ENCODE results near the gene SMIM44. TPM values are rescaled to one million over a fixed set of nuclear protein-coding genes. Genes with fewer than 3 reads are reported as not detected.

SMIM44 gene
- total RNA-seq, 1 experiment from 2014 or later = not detected

- no peak for DNase-seq (ENCODE audit: low spot score)
Observed at GRCh38 chr19:3477506-3477905, 5.7 kb downstream of the SMIM44 start.

DNA sequence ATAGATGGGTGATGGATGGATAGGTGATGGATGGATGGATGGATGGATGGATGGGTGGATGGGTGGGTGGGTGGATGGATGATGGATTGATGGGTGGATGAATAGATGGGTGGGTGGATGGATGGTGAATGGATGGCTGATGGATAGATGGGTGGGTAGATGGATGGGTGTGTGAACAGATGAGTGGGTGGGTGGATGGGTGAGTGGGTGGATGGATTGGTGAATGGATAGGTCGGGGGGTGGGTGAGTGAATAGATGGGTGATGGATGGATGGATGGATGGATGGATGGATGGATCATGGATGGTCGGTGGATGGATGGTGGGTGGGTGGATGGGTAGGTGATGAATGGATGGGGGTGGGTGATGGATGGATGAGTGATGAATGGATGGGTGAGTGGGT lies 6.4 kb downstream of the SMIM44 start:
- no peak for DNase-seq (ENCODE audit: low spot score)

GRCh38 chr19:3475449-3475848 lies 7.8 kb downstream of the SMIM44 start:
- DNase-seq (ENCODE audit: low spot score) = no peak

GRCh38 chr19:3474614-3475013 lies 8.6 kb downstream of the SMIM44 start:
- no peak for DNase-seq (ENCODE audit: low spot score)

DNA sequence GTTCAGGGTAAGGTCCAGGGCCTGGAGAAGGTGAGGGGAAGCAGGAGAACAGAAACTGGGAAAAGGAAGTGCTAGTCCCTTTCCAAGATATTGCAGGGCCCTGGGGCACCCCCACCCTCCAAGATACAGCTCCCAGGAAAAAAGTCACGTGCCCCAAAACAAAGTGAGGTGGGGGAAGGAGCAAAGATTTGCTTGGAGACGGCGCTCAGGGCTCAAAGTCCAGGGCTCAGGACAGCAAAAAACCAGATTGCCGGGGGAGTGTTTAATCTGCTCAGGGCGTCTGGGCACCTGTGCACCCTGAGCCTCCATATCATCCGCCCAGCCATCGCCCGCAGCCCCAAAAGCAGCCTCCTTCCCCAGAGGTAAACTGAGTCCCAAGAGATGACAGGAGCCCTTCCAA lies 9.2 kb downstream of the SMIM44 start:
- no peak for DNase-seq (ENCODE audit: low spot score)

DNA sequence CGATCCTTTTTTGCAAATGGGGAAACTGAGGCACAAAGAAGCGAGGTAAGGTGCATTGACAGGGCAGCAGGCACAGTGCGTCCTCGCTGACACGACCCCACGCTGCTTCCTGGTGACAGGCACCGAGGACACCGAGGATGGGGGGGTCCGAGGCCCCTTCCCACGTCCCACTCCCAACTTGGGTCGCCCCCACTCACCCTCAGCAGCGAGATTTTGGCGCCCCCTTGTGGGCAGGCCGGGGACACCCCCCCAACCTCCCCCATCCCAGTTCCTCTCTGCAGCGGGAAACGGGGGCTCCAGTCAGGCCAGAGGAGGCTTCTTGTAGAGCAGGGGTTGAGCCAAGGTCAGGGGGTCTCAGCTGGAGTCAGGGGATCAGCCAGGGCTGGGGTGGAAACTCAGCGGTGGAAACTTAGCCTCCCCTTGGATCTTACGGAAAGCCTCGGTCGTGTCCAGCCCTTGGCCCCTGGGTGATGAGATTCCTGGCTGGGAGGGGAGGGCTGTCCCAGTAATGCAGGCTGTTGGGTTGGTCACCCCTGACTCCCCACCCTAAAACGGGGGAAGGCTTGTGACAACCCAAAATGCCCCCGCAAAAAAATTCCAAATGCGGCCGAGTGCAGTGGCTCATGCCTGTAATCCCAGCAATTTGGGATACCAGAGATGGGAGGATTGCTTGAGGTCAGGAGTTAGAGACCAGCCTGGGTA lies 11.1 kb downstream of the SMIM44 start:
- no peak for DNase-seq (ENCODE audit: low spot score)

- DNase-seq (ENCODE audit: low spot score) = no peak
Observed at GRCh38 chr19:3470500-3471128, 12.6 kb downstream of the SMIM44 start.

DNA sequence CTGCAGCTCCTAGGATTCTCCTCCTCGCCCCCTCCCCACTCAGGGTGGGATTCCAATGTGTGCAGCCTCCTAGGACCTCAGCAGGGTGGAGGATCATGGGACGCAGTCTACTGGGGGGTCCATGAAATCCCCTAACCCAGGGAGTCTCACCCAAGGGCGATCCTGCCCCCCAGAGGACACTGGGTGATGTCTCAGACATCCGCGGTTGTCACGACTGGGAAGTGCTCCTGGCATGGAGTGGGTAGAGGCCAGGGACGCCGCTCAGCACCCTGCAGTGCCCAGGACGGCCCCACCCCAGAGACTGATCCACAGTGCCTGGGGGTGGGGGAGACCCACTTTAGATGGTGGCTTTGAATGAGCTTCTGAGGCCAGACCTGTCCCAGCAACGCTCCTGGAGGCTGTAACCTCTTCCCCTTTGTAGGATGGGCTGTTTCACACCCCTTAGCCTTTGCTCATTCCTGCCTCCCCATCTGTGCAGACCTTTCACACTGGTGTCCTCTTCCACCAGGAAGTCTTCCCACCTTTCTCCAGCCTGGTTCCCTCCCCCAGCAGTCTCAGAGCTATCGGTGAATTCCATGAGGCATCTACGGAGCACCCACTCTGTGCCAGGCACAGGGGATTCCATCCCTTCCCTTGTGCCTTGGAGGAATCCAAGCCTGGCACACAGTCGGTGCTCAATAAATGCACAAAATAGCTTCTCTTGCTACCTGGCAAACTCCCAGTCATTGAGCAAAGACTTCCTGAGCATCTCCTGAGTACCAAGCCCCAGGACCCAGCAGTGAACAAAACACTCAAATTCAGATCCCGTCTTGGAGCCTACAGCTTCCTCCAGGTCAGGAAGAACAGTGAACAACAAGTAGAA lies 13.4 kb downstream of the SMIM44 start:
- DNase-seq (ENCODE audit: low spot score) = no peak

DNA sequence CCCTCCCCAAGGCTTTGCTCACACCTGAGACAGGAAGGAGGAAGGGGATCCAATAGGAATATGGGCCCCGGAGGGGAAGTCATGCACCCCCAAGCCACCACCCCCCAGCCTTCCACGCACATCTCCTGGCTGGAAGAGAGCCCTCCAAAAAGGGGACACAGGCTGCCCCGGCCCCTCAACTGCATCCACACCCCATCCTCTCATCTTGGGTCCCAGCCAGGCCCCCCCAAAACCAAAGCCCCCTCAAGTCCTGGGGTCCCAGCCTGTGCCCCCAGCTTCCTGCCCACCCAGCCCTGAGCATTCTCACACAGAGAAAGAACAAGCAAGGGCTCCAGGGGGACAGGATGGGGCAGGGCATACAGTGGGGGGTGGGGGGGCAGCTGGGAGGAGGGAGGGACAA lies 15.0 kb downstream of the SMIM44 start:
- DNase-seq (ENCODE audit: low spot score) = no peak

DNA sequence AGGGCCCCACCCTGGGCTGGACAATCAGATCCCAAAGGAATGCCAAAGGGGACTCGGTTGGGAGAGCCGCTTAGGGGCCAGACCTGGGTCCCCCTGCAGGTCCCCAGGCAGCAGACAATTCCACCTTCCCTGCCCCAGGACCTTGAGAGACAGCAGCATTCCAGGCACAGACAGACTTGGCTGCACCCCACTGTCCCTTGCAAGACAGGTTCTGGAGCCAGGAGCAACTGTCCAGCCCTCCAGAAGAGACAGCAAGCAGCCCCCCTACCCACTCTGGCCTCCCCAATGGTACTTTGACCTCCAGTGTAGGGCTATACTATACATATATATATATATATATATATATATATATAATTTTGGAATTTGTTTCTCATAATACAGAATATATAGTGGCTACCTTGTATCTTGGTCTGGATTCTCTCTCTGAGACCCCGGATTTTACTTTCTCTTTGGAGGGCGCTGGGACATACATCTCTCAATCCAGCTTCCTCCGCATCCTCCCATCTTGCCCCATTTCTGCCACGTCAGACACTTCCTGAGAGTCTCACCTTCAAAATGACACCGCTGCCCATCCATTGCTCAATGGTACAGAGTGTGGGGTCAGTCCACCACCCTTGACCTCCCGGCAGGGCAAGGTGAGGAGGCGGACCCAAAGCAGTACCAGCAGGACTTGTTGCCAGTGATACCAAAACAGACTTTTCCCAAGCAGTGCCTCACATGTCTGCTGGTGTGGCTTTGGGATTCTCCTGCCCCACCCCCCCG lies 15.6 kb downstream of the SMIM44 start:
- DNase-seq (ENCODE audit: low spot score) = no peak

GRCh38 chr19:3466635-3467034 lies 16.6 kb downstream of the SMIM44 start:
- no peak for DNase-seq (ENCODE audit: low spot score)

GRCh38 chr19:3465552-3465951 lies 17.7 kb downstream of the SMIM44 start:
- DNase-seq (ENCODE audit: low spot score) = no peak

DNA sequence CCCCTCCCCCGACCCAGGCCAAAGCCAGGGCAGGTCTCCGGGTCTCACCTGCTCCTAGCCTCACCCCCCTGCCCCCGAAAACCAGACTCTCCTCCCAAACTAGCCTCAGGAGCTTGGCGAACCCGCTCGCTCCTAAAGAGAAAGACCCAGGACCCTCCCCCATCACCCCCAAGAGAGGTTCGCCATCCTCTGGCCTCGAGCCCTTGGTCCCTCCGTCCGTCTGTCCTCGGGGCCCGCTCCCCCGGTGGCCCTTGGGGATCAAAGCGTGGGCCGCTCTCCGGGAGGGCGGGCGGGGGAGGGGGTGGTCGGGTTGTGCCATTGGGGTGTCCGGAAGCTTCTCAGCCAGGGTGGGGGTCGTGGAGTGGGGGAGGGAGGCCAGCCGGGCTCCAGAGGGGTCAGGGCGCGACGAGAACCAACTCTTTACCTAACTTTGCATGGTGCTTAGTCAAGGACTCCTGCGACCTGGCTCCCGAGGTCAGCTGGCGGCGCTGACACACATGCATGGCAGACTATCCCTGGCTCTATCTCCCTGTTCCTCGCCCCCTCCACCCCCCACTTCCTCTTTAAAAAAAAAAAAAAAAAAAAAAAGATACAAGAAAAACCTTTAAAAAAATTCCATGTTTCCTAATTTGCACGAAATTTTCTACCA lies 18.5 kb downstream of the SMIM44 start:
- no peak for DNase-seq (ENCODE audit: low spot score)

GRCh38 chr19:3463714-3464586 lies 19.3 kb downstream of the SMIM44 start:
- DNase-seq (ENCODE audit: low spot score) = no peak

DNA sequence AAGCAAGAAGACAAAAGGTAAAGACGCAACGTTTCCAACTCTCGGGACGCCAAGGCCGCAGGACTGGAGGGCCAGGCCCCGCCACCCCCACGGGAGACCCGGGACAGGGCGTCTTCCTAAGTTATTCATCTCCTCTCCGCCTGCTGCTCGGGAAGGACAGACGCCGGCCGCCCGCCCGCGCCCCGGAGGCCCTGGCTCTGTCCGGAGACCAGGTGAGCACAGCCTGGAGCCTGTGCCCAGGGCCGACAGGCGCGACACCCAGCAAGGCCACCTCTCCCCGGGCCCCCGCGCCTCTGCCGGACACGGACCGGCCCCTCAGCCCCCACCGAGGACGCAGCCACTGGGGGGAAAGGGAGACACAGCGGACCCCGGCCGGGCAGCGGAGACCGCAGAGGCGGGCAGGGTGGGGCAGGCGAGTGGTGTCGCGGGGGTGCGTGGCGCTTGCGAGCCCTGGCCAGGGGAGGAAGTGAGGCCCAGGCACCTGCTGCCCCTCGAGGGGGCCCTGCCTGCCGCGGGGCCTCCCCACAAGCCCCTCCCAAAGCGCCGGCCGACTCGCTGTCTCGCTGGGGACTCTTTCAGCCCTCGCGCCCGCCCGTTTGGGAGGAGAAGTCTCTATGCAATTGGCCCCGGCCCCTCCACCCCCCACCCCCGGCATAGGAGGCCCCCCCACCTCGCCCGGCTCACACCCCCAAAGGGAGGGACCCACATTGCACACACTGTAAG lies 20.1 kb downstream of the SMIM44 start:
- no peak for DNase-seq (ENCODE audit: low spot score)

- DNase-seq (ENCODE audit: low spot score) = no peak
Observed at GRCh38 chr19:3459965-3460582, 23.2 kb downstream of the SMIM44 start.

- DNase-seq (ENCODE audit: low spot score) = peak; percentile 64
Observed at GRCh38 chr19:3459089-3459881, 24.0 kb downstream of the SMIM44 start.

Data from H4 (cell line).